Osteoblast (primary cell): ENCODE results near the gene INAVA. TPM values are rescaled to one million over a fixed set of nuclear protein-coding genes. Genes with fewer than 3 reads are reported as not detected.

Experiments
- DNase-seq: peaks from one replicate; pipeline ENCODE4 v3.0.0; 2011; ENCODE audit warnings: low spot score, mixed read lengths; ENCODE audit not compliant: insufficient read length; ENCODE audit errors: missing footprints
- H2AFZ ChIP-seq: 2 replicates; pipeline ENCODE4 v1.6.0; 2011; ENCODE audit warnings: mild to moderate bottlenecking, low read length
- H3K27ac ChIP-seq: 2 replicates; pipeline ENCODE4 v1.5.1; 2011; ENCODE audit warnings: mild to moderate bottlenecking, low read depth, low read length, moderate library complexity
- H3K27me3 ChIP-seq: 2 replicates; pipeline ENCODE4 v1.6.0; 2012; ENCODE audit warnings: mild to moderate bottlenecking, control low read depth, inconsistent platforms, low read length, moderate library complexity; ENCODE audit not compliant: insufficient read depth
- H3K36me3 ChIP-seq: 2 replicates; pipeline ENCODE4 v1.5.1; 2011; ENCODE audit warnings: mild to moderate bottlenecking, low read length, control low read depth, moderate library complexity; ENCODE audit not compliant: insufficient read depth
- H3K4me1 ChIP-seq: 2 replicates; pipeline ENCODE4 v1.5.1; 2011; ENCODE audit warnings: mild to moderate bottlenecking, low read length, control low read depth, moderate library complexity; ENCODE audit not compliant: insufficient read depth
- H3K4me2 ChIP-seq: 2 replicates; pipeline ENCODE4 v1.6.0; 2011; ENCODE audit warnings: mild to moderate bottlenecking, low read length; ENCODE audit not compliant: insufficient read depth
- H3K4me3 ChIP-seq: fragments of 200-600 bp; sonication (generic); 3 replicates; pipeline ENCODE4 v1.5.1; 2012; ENCODE audit warnings: mild to moderate bottlenecking, low read length, inconsistent platforms; ENCODE audit not compliant: insufficient read depth
- H3K79me2 ChIP-seq: 2 replicates; pipeline ENCODE4 v1.6.0; 2012; ENCODE audit warnings: mild to moderate bottlenecking, low read length, control low read depth, inconsistent platforms; ENCODE audit not compliant: insufficient read depth
- H3K9me3 ChIP-seq: 2 replicates; pipeline ENCODE4 v1.5.1; 2011; ENCODE audit warnings: low read depth, low read length, control low read depth
- H4K20me1 ChIP-seq: 2 replicates; pipeline ENCODE4 v1.6.0; 2012; ENCODE audit warnings: mild to moderate bottlenecking, low read length, control low read depth; ENCODE audit not compliant: insufficient read depth
- CTCF ChIP-seq: IDR thresholded peaks from 2 replicates; pipeline ENCODE4 v1.5.1; 2011; ENCODE audit warnings: mild to moderate bottlenecking, low read depth, low read length, moderate library complexity; ENCODE audit errors: extremely low read depth
- total RNA-seq: library from RNA; depleted of rRNA; stranded (reverse); fragments of >200 nt; gene quantifications from 2 replicates; pipeline ENCODE4 v1.2.3, GENCODE V29; 2012

The INAVA gene
- total RNA-seq, 1 donor = 0.36 TPM

GRCh38 chr1:200862713-200863415 is 31.8 kb upstream of the INAVA start:
- DNase-seq = no peak
- no peak overlapping the region for H2AFZ ChIP-seq
- no peak overlapping the region for H3K27ac ChIP-seq
- peaks cover 8% of the 10 kb centered on the region for H3K27me3 ChIP-seq
- H4K20me1 ChIP-seq = no peaks in the 10 kb centered on the region
- no peak overlapping the region for H3K4me2 ChIP-seq
- TF ChIP-seq CTCF = no peak
- no peaks in the 10 kb centered on the region for H3K9me3 ChIP-seq
- H3K4me3 ChIP-seq = no peak overlapping the region
- peaks cover 5% of the 10 kb centered on the region for H3K4me1 ChIP-seq
- no peaks in the 10 kb centered on the region for H3K79me2 ChIP-seq
- H3K36me3 ChIP-seq = peaks cover 20% of the 10 kb centered on the region

GRCh38 chr1:200866116-200866515 is 28.6 kb upstream of the INAVA start:
- no peak for TF ChIP-seq CTCF
- DNase-seq = no peak
- Histone ChIP-seq H3K4me3 (no peak overlapping the region), H3K9me3 (no peaks in the 10 kb centered on the region), H4K20me1 (no peaks in the 10 kb centered on the region), H3K36me3 (peaks cover 13% of the 10 kb centered on the region), H3K4me2 (no peak overlapping the region), H3K27ac (no peak overlapping the region), H2AFZ (no peak overlapping the region), H3K4me1 (peaks cover 5% of the 10 kb centered on the region), H3K79me2 (no peaks in the 10 kb centered on the region), H3K27me3 (peaks cover 17% of the 10 kb centered on the region)

DNA sequence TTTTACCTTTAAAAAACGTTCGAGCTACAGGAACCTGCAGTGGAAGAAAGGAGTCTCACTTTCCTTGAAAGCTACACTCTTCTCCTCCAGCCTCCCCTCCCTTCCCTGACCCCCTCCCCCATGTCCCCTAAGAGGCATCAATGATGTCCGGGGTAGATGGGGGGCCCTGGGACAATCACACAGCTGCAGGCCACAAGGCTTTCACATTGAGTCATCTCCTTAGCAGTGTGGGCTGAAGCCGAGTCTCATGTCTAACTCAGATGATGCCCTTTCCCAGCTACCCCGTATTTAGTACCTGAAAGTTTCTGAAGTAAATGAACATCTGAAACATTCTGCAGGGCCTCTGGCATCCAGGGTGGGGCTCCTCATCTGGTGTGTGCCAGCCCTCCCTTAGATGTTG is 28.2 kb upstream of the INAVA start:
- DNase-seq = peak; percentile 75
- no peaks in the 10 kb centered on the region for H4K20me1 ChIP-seq
- peaks cover 5% of the 10 kb centered on the region for H3K4me1 ChIP-seq
- TF ChIP-seq CTCF = no peak
- H3K4me2 ChIP-seq = peak overlapping the region; percentile 33
- no peak overlapping the region for H3K4me3 ChIP-seq
- H3K9me3 ChIP-seq = no peaks in the 10 kb centered on the region
- H3K27ac ChIP-seq = no peak overlapping the region
- H3K79me2 ChIP-seq = no peaks in the 10 kb centered on the region
- peaks cover 21% of the 10 kb centered on the region for H3K27me3 ChIP-seq
- no peak overlapping the region for H2AFZ ChIP-seq
- H3K36me3 ChIP-seq = peaks cover 13% of the 10 kb centered on the region

GRCh38 chr1:200867018-200867811 is 27.5 kb upstream of the INAVA start:
- Histone ChIP-seq H3K4me3 (no peak overlapping the region), H4K20me1 (no peaks in the 10 kb centered on the region), H3K4me2 (no peak overlapping the region), H3K27ac (no peak overlapping the region), H3K9me3 (no peaks in the 10 kb centered on the region), H3K27me3 (peaks cover 28% of the 10 kb centered on the region), H3K4me1 (peaks cover 5% of the 10 kb centered on the region), H3K36me3 (peaks cover 13% of the 10 kb centered on the region), H3K79me2 (no peaks in the 10 kb centered on the region), H2AFZ (no peak overlapping the region)
- peak; percentile 80 for DNase-seq
- no peak for TF ChIP-seq CTCF
